D341Med (cell line): ENCODE measurements around the gene KIF24.
A peak's percentile ranks its signal among the peaks of the same experiment; 100 is the strongest.
"Not testable (repeated sequence)": the region's sequence is repeated elsewhere in the genome, so short reads cannot be mapped to it uniquely, and the experiment has no call there.

Source experiments
- DNase-seq: peaks from one replicate; pipeline ENCODE4 v3.0.0; 2012; ENCODE audit warnings: low spot score

KIF24 gene

DNA sequence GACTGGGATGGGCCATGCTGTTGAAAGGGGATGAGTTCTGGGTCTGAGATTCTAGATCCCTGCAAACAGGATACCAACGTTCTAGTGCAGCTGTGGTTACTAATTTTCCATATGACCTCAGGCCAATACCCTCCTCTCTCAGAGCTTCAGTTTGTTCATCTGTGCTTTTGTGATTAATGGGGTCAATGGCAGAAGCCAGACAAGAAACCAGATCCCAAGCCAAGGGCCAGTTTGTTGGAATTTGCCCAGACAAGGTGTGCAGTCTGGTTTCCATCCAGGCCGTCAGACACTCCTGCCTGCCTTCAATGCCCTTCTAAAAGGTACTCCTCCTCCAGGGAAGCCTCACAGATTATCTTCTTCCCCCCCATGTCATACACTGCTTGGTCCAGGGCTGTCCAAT lies 36.2 kb upstream of the KIF24 start:
- DNase-seq = no peak

- peak; percentile 60 for DNase-seq
Observed at GRCh38 chr9:34363619-34364351, 34.7 kb upstream of the KIF24 start.

- DNase-seq = no peak
Observed at GRCh38 chr9:34362614-34363214, 33.6 kb upstream of the KIF24 start.

DNA sequence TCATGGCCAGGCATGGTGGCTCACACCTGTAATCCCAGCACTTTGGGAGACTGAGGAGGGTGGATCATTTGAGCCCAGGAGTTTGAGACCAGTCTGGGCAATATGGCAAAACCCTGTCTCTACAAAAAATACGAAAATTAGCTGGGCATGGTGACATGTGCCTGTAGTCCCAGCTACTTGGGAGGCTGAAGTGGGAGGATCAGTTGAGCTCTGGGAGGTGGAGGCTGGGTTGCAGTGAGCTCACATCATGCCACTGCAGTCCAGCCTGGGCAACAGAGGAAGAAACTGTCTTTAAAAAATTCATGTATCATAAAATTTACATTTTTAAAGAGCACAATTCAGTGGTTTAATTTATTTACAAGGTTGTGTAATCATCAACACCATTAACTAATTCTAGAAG lies 23.9 kb upstream of the KIF24 start:
- not testable (repeated sequence) for DNase-seq

GRCh38 chr9:34352122-34352652 lies 23.1 kb upstream of the KIF24 start:
- not testable (repeated sequence) for DNase-seq

DNA sequence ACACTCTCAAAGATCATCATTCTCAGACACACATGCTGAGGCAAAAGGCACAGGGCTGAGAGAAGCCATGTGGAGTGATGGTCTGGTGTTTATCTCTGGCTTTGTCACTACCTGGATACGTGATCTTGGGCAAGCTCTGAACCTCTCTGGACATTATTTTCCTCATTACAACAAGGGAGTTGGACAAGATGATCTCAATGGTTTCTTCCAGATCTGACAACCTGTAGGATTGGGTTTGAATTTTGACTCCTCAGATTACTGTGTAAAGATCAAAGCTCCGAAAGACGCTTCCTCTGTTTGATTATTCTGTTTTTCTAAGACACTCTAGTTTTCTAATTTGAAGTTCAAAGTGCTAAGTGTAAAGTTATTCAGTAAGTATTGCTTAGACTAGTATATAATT lies 20.3 kb upstream of the KIF24 start:
- DNase-seq = no peak

GRCh38 chr9:34347800-34348158 lies 18.7 kb upstream of the KIF24 start:
- no peak for DNase-seq

GRCh38 chr9:34346873-34347799 lies 18.1 kb upstream of the KIF24 start:
- DNase-seq = no peak

DNA sequence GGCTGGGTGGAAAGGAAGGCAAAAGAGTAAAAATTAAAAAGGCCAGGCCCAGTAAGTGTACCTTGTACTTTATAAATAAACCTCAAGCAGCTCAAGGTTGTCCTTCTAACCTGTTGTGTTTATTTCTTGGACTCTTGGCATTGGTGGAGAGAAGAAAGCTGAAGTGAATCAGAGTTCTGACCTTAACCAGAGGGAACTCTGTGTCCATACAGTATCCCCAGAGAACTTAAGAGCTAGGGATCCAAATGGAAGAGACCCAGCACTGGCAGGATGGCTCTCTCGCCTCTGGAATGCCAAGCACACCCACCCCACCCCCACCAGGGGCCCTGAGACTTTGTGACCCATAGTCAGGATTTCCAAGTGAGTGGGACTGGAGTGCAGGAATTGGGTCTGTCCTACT lies 14.5 kb upstream of the KIF24 start:
- DNase-seq = no peak

DNA sequence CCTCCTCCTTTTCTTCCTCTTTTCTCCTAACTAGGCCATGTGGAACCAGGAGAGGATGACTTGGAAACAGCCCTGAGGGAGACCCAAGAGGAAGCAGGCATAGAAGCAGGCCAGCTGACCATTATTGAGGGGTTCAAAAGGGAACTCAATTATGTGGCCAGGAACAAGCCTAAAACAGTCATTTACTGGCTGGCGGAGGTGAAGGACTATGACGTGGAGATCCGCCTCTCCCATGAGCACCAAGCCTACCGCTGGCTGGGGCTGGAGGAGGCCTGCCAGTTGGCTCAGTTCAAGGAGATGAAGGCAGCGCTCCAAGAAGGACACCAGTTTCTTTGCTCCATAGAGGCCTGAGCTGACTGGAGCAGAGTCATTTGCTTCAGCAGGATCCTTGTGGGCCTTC lies 14.0 kb upstream of the KIF24 start:
- DNase-seq = no peak

- no peak for DNase-seq
Observed at GRCh38 chr9:34341659-34342295, 12.7 kb upstream of the KIF24 start.

DNA sequence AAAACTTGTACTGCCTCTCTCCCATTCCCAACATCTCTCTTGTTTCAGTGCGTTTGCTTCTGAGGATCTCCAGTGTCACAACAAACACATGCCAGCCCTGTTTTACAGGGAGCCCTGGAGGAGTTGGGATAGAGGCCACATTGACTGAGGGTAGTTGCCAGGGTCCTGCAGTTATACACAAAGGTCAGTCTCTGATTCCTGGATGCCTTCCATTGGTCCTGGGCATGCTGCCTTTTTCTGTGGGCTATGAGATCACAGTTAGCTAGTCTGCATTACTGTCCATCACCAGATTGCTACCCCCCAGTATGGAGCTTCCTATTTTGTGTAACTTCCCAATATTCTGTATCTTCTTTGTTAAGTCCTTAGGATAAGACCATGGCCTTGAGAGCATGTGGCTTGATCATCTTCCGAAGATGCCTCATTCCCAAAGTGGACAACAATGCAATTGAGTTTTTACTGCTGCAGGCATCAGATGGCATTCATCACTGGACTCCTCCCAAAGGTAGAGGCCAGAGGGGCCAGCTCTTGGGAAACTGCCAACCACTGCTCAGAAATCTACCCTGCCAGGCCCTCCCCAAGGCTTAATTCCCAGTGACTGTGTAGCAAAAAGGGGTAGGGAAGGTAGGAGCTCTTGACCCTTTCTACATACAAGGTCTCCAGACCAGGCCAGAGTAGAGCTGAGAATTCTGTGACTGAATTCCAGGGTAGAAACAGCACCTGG lies 9.8 kb upstream of the KIF24 start:
- no peak for DNase-seq

DNA sequence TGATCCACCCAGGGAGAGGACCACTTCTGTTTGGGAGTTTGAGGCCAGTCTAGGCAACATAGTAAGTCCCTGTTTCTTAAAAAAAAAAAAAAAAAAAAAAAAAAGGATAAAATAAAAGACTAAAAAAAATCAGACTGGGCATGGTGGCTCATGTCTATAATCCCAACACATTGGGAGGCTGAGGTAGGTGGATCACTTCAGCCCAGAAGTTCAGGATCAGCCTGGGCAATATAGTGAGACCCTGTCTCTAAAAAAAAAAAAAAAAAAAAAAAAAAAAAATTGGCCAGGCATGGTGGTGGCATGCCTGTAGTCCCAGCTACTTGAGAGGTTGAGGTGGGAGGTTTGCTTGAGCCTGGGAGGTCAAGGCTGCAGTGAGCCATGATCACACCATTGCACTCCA lies 9.0 kb upstream of the KIF24 start:
- not testable (repeated sequence) for DNase-seq

- no peak for DNase-seq
Observed at GRCh38 chr9:34337403-34337802, 8.3 kb upstream of the KIF24 start.

- no peak for DNase-seq
Observed at GRCh38 chr9:34335376-34335775, 6.3 kb upstream of the KIF24 start.

DNA sequence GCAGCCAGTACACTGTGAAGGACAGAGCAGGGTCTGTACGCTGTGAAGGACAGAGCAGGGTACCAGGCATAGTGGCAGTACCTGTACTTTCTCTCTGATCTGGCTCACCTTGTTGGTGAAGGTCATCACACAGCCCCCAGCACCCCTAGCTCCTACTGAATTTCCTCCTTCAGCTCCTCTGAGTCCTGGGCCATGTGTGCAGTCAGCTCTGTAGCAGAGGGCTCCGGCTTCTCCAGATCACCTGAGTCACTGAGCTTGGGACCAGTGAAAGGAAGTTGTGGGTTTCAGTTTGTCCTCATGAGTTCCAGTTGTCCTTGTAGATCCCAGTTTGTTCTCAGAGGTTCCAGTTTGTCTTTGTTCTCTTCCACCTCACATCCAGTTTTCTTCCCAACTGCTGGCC lies 5.8 kb upstream of the KIF24 start:
- no peak for DNase-seq

DNA sequence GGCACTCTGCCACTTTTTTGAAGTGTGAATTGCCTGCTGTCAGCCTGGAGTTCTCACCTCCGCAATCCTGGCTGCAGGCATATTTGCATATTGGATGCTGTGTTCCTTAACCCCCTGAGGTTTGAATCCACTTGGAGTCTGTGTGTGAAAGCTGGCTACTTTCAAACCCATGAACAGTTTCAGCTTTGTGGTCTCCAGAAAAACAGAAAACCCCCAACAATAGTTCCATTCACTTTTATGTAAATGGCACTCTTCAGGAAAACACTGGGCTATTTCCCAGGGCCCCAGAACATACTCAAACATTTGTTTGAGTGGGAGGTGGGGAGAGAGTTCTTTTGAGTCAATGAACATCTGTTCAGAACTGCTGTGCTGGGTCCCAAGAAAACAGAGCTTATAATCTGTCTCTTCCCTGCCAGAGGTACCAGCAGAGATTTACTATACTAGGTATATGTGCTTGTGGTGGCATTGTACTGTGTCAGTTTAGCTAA lies 5.3 kb upstream of the KIF24 start:
- DNase-seq = no peak

- DNase-seq = no peak
Observed at GRCh38 chr9:34333836-34334235, 4.8 kb upstream of the KIF24 start.

- peak; percentile 50 for DNase-seq
Observed at GRCh38 chr9:34332076-34332964, 3.3 kb upstream of the KIF24 start.

DNA sequence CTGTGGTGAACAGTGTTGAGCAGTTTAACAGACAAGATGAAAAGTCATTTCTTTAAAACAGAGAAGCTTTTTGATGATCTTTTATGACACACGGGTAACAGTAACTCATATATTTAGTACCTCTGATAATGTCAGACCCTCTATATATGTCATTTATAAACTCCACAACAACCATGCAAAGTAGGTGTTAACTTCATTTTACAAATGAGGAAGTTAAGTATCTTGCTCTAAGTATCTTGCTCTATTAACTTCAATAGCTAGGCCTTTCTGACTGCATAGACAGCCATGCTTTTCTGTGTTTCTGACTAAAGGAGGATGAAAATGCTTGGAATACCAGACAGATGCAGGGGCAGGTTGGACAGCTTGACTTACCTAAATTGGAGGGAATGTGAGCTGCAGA lies 2.1 kb upstream of the KIF24 start:
- DNase-seq = no peak
